Ammon's horn (tissue), 1 donor: ENCODE results near the gene TRIM62.
"Not testable (repeated sequence)": the region's sequence is repeated elsewhere in the genome, so short reads cannot be mapped to it uniquely, and the experiment has no call there.

Experiments used
- DNase-seq: peaks from one replicate; pipeline ENCODE4 v3.0.0-alpha.2; 2016; ENCODE audit warnings: low spot score

The TRIM62 gene

GRCh38 chr1:33158366-33158765 is 23.5 kb downstream of the TRIM62 start:
- DNase-seq: no peak

DNA sequence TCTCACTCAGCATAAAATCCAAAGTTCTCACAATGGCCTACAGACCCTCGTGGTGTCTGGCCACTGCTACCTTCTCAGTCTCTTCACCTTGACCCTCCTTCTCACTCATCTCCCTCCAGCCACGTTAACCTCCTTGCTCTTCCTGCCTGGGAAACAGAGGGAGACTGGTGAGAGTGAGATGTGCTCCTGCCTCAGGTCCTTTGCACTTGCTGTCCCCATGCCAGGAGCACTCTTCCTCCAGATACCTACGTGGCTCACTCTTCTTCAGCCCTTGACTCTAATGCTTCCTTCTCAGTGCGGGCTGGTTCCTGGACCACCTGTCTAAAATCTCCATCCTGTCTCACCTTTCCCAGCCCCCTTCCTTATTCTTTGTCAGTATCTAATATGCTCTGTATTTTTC is 24.7 kb downstream of the TRIM62 start:
- no peak for DNase-seq

- DNase-seq: no peak
Observed at GRCh38 chr1:33155877-33156538, 25.8 kb downstream of the TRIM62 start.

DNA sequence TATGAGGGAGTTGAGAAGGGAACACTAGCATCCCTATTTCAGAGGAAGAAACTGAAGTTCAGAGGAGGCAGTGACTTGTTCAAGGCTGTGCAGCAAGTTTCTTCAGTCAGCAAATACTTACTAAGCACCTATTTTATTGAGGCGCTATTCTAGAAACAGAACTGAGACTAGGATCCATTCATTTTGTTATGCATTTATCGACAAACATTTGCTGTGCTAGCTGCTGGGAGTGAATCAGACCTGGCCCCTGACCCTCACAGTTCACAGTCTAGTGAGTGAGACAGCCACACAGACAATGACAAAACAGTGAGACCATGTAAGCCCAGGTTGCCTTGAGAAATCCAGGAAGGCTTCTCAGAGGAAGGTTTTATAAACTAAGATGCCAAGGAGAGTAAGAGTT is 28.2 kb downstream of the TRIM62 start:
- no peak for DNase-seq

DNA sequence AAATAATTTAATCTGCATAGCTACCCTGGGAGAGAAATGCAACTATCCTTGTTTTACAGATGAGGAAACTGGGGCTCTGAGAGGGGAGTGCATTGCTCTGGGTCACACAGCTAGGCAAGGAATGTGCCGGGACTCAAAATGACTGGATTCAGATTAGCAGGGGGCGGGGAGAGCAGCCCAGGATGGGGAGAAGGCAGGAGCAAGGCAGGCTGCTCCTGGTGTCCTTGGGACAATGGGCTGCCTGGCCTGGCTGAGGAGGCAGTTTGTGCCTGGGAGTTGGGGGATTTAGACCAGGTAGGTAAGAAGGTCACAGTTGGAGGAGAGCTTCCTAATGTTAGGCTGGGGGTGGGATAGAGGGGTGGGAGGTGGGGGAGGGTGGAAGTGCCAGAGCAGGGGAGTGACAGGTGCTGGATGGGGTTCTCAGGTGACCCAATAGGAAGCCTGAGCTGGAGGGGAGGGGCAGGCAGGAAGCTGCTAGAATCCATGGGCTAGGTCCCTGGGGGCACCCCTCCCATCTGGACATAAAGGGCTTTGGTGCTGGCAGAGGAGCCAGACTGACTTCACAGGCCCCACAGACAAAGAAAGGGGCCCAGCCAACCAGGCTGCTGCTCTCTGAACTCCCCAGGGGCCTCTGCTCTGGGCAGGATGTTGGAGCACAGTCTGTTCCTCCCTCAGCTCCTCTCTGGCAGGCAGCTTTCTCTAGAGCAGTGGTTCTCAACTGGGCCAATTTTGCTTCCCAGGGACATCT is 29.0 kb downstream of the TRIM62 start:
- peak; percentile 80 for DNase-seq

GRCh38 chr1:33151116-33151515 is 30.7 kb downstream of the TRIM62 start:
- no peak for DNase-seq

GRCh38 chr1:33150522-33150921 is 31.3 kb downstream of the TRIM62 start:
- no peak for DNase-seq

DNA sequence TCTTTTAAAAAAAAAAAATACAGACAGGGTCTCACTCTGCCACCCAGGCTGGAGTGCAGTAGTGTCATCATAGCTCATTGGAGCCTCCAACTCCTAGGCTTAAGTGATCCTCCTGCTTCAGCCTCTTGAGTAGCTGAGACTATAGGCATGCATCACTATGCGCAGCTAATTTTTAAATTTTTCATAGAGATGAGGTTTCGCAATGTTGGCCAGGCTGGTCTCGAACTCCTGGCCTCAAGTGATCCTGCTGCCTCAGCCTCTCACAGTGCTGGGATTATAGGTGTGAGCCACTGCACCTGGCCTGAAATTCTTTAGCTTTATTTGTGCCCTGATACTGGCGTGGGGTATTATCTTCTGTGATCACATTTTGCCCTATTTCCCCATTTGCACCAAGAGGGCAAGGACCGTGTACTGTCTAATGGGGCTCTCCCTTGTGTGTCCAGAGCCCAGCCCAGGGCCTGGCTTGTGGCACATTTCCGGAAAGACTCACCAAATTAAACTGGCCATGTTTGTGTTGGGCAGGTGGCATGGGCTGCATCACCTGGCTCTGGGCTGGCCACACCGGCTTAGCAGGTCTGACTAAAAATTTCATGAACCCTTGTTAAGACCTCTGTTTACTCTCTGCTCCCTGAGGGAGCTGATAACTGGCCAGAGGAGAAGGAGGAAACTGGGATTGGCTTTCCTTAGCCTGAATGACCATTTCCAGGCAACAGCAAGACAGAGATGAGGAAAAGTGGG is 32.2 kb downstream of the TRIM62 start:
- no peak for DNase-seq

GRCh38 chr1:33148615-33149014 is 33.2 kb downstream of the TRIM62 start:
- no peak for DNase-seq

GRCh38 chr1:33147997-33148314 is 33.9 kb downstream of the TRIM62 start:
- DNase-seq: no peak

DNA sequence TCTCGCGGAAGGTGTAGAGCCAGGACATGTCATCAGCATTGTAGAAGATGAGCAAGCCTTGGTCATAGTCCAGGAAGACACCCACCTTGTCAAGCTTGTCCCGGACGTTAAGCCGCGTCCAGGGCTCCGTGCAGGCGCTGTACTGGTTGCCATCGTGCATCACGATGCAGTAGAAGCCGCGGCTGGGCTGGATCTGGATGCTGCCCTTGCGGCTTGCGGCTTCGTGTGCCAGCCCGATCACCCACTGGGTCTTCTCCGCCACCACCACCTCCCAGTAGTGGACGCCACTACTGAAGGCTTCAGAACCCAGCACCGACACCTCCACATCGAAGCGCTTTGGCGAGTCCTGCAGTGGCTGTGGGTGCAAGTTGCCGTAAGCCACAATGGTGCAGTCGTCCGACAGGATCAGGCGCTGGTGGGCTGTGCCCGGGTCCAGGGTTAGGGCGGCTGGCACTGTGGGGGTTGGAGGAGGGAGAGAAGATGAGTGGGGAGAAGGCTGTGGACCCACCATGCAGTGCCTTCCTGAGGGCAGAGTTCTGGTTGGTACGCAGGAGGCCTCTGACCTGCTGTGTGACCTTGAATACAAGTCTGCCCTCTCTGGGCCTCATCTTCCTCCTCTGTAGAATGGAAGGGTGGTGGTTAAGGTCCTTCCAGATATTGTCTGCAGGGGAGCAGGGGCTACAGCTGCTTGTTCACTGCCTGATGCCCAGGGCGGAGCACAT is 34.4 kb downstream of the TRIM62 start:
- no peak for DNase-seq

DNA sequence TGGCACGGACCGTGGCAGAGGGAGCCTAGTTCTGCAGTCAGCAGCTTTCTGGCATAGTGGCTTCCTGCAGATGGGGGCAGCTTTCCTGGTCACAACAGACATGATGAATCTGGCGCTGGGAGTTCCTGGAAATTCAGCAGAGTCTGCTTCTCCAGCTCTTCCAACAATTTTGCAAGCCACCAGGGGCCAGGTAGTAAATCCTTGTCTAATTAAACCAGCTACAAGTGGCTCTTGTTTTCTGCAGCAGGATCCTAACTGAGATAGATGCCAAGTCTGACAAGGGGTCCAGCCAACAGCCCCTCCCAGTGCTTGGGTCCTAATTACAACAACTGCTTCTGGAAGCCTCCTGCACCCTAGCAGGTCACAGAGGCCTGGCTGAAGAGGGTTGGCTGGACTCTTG is 35.8 kb downstream of the TRIM62 start:
- no peak for DNase-seq

DNA sequence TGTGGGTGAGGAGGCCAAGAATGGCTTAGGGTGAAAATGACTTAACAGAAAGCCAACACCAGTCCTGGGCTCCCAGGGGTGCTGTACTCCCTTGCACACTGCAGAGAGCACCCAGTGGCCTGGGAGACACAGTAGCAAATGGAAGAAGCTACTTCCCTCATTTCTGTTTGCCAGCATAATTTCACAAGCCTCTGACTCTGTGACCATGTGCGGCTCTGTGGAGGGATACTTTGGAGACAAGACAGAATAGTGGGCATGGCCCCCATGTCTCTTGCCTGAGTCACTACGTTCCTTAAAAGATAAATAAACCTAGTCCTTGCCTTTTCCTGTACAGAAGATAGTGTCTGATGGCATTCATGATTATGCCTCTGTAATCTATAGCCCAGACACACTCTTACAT is 38.1 kb downstream of the TRIM62 start:
- DNase-seq: no peak

DNA sequence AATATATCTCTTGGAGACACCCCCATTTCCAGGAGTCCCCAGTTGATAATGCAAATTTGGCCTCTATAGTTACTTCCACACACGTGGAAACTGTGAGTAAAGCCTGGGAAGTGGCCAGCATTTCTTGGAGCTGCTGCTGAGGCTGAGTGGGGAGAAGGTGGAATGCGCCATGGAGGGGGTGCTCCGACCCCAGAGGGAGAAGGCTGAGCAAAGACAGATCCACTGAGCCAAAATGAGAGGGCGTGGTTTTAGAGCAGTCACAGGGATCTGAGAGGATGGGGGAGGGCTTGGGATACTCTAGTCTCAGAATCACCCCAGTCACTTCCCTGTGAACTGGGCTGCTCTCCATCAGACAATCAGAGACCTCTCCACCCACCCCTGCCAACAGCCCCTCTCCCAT is 38.7 kb downstream of the TRIM62 start:
- no peak for DNase-seq

GRCh38 chr1:33142483-33143064 is 39.3 kb downstream of the TRIM62 start:
- no peak for DNase-seq

DNA sequence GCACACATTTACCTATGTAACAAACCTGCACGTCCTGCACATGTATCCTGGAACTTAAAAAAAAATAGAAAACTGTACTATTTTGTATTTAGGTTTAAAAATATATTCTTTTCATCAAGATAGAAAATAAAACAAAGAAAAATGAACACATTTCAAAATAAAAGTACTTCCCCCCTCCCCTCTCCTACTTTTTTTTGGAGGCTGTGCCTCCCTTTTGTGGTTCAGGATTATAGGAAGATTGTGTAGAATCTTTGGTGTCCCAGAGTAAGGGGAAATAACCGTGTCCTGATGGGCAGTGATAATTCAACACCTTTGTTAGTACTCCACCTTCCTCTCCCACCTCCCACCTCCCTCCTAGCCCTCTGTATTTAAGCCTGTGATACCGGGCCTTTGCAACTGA is 40.1 kb downstream of the TRIM62 start:
- no peak for DNase-seq

DNA sequence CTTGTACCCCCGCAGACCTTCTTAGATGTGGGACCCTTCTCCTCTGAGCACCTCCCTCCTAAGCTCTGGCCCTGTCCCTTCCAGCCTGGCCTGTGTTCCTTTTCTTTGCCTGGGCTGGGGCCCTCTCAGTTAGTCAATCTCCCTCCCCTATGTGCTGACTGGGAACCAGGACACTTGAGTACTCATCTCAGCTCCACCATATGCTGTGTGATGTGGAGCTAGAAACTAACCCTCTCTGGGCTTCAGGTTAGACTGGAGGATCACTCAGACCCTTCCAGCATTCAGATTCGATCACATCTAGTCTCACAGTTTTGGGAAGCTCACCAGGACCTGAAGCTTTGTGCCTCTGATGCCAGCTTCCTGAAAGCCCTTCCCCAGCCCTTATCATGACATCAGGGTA is 40.6 kb downstream of the TRIM62 start:
- DNase-seq: no peak

GRCh38 chr1:33140153-33141149 is 41.4 kb downstream of the TRIM62 start:
- DNase-seq: no peak

DNA sequence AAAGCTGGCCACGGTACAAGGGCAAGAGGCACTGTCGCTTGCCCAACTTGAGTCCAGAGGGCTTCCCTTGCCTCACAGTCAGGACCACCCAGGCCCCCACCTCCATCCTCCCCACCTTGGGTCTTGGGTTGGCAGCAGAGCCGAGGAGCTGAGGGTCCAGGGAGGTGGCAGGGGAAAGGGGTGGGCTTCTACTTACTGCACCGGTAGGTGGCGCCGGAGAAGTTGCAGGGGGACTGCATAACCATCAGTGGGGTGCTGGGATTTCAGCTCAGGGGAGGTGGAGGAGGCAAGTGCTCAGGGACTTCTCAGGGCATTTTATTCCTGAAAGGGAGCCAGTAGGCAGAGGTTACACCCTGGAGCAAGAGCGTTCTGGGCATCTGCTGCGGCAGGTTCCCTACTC is 44.0 kb downstream of the TRIM62 start:
- peak; percentile 73 for DNase-seq

GRCh38 chr1:33136041-33136440 is 45.8 kb downstream of the TRIM62 start:
- DNase-seq: not testable (repeated sequence)
